AG09319 (cell line): ENCODE measurements around the gene TTLL1.

Experiments used
- DNase-seq: peaks from one replicate; pipeline ENCODE4 v3.0.0-alpha.2; 2010; ENCODE audit warnings: low read depth; ENCODE audit errors: extremely low read depth
- CTCF ChIP-seq: IDR thresholded peaks from 2 replicates; pipeline ENCODE4 v1.5.1; 2011; ENCODE audit warnings: low read depth, mild to moderate bottlenecking, inconsistent platforms, low read length, moderate library complexity

The TTLL1 gene

GRCh38 chr22:43009444-43009843 is 79.7 kb downstream of the TTLL1 start:
- no peak for TF ChIP-seq CTCF

GRCh38 chr22:43008921-43009320 is 80.3 kb downstream of the TTLL1 start:
- no peak for DNase-seq
- TF ChIP-seq CTCF, result no peak

More at GRCh38 chr22:43009444-43009843, 79.7 kb downstream of the TTLL1 start:
- no peak for DNase-seq

- no peak for DNase-seq
- no peak for TF ChIP-seq CTCF
Measured at GRCh38 chr22:43008509-43008908, 80.7 kb downstream of the TTLL1 start.

GRCh38 chr22:43007519-43008102 is 81.6 kb downstream of the TTLL1 start:
- no peak for TF ChIP-seq CTCF
- DNase-seq, result no peak

- TF ChIP-seq CTCF, result no peak
- no peak for DNase-seq
Measured at GRCh38 chr22:43006753-43007152, 82.4 kb downstream of the TTLL1 start.

- TF ChIP-seq CTCF, result no peak
- no peak for DNase-seq
Measured at GRCh38 chr22:43006016-43006505, 83.1 kb downstream of the TTLL1 start.

GRCh38 chr22:43005106-43005505 is 84.1 kb downstream of the TTLL1 start:
- no peak for DNase-seq

More at GRCh38 chr22:43005106-43005505, 84.1 kb downstream of the TTLL1 start:
- no peak for TF ChIP-seq CTCF
